ELR (cell line): ENCODE results near the gene CHRNA3.
"Not testable (repeated sequence)": the region's sequence is repeated elsewhere in the genome, so short reads cannot be mapped to it uniquely, and the experiment has no call there.

ENCODE experiments used
- DNase-seq: peaks from one replicate; pipeline ENCODE4 v3.0.0-alpha.2; 2015; ENCODE audit warnings: low read depth

CHRNA3 gene

GRCh38 chr15:78560201-78560600 is 60.6 kb downstream of the CHRNA3 start:
- DNase-seq = not testable (repeated sequence)

- DNase-seq = no peak
Measured at GRCh38 chr15:78552597-78552996, 68.2 kb downstream of the CHRNA3 start.

- no peak for DNase-seq
Measured at GRCh38 chr15:78551902-78552301, 68.9 kb downstream of the CHRNA3 start.

GRCh38 chr15:78550815-78551214 is 70.0 kb downstream of the CHRNA3 start:
- no peak for DNase-seq

GRCh38 chr15:78550194-78550593 is 70.6 kb downstream of the CHRNA3 start:
- no peak for DNase-seq
